ENCODE results near the gene KDM1A. TPM values are rescaled to one million over a fixed set of nuclear protein-coding genes. Genes with fewer than 3 reads are reported as not detected.
A peak's percentile ranks its signal among the peaks of the same experiment; 100 is the strongest.

Gene KDM1A
- 72.1 and 74.4 TPM in 2 replicates for total RNA-seq (2013; cell fraction: nucleolus; rRNA removed)
- total RNA-seq (2014; rRNA removed) (118 and 139 TPM in 2 replicates), total RNA-seq (2014; rRNA removed; fragmentation: Illumina TruSeq; extraction: Trizol) (111 and 117 TPM in 2 replicates), total RNA-seq (2021) (109 and 110 TPM in 2 replicates), polyA plus RNA-seq (2011; rRNA removed) (86.4 and 94.7 TPM in 2 replicates), polyA plus RNA-seq (2014; fragmentation: Illumina TruSeq; extraction: Trizol) (103 and 113 TPM in 2 replicates), polyA plus RNA-seq (2014; fragmentation: Nextera tagmentation; extraction: Ambion mirVana) (10 to 100 TPM; 39.2 to 59.5 TPM), polyA plus RNA-seq (2014; rRNA removed) (99.6 and 108 TPM in 2 replicates), polyA plus RNA-seq (2016; fragmentation: Nextera tagmentation; extraction: Ambion mirVana) (10 to 100 TPM; 75.1 to 90.2 TPM), polyA minus RNA-seq (2011; rRNA and poly(A)+ RNA removed) (114 and 151 TPM in 2 replicates), Bru-seq, nascent RNA (percentile 89 among the genes with signal in this experiment), BruChase-seq, experiment 1, labeled RNA remaining after a 6-hour chase (percentile 86 among the genes with signal in this experiment), BruChase-seq, experiment 2, labeled RNA remaining after a 2-hour chase (percentile 84 among the genes with signal in this experiment)
- polyA plus RNA-seq (2011; ENCODE audit: low read depth), result 39.2 TPM
- polyA plus RNA-seq (2011; cell fraction: cytosol; rRNA removed), result 97.2 and 102 TPM in 2 replicates
- 78.2 and 85.4 TPM in 2 replicates for polyA plus RNA-seq (2011; cell fraction: nucleus; rRNA removed)
- 51.7 and 59.6 TPM in 2 replicates for polyA plus RNA-seq (2012)
- polyA minus RNA-seq (2011; cell fraction: cytosol; rRNA and poly(A)+ RNA removed), result 25.0 and 27.3 TPM in 2 replicates
- polyA minus RNA-seq (2011; cell fraction: nucleus; rRNA and poly(A)+ RNA removed), result 21.6 and 29.2 TPM in 2 replicates
- long read RNA-seq, experiment 1, partial matches to known transcripts, result 6 of 9 reads
- long read RNA-seq, experiment 1, other reads (novel, unspliced or antisense), result 1 of 9 reads
- long read RNA-seq, experiment 2, partial matches to known transcripts, result 49 of 58 reads
- long read RNA-seq, experiment 2, other reads (novel, unspliced or antisense), result 6 of 58 reads

DNA sequence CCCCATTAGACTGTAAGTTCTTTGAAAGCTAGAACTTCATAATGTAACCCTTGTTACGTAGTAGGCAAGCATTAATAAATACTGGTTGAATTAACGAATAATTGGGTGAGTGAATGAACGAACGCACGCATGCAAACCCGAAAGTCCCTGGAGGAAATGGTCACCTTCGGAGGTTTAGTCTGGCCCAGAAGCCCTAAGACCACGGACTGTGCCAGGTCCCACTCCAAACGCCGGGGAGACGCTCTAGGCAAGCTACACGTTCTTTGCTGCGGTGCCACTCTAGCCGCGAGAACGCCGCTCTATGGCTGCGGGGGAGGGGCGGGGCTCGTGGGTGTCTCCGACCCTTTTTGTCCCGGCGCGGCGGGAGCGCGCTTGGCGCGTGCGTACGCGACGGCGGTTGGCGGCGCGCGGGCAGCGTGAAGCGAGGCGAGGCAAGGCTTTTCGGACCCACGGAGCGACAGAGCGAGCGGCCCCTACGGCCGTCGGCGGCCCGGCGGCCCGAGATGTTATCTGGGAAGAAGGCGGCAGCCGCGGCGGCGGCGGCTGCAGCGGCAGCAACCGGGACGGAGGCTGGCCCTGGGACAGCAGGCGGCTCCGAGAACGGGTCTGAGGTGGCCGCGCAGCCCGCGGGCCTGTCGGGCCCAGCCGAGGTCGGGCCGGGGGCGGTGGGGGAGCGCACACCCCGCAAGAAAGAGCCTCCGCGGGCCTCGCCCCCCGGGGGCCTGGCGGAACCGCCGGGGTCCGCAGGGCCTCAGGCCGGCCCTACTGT lies at the start of gene KDM1A:
Gene KDM1A, plus strand, starts transcription at position 375 of the 769 bp plus-strand sequence. Its CDS starts 129 bp downstream, at position 504.
- H4K20me1 ChIP-seq (ENCODE audit: control insufficient read depth, insufficient read depth), result no peaks in the 10 kb centered on the region
- ATAC-seq (peak; percentile 97), FAIRE-seq (peak; percentile 92), DNase-seq (ENCODE audit: low read depth, low spot score) (peak; percentile 90)
- 0 out of 2 replicates have a peak, but pooled peaks cover 3% of the 10 kb centered on the region for H3K4me1 ChIP-seq (ENCODE audit: control insufficient read depth, insufficient read depth, low read length)
- intact Hi-C loops (cut with micrococcal nuclease; ENCODE audit: unreplicated experiment), result no loop called here
- peak within 1 kb of the TSS; percentile 69 for H3K4me3 ChIP-seq
- under 1% methylated on average over 65 of the region's 85 CpGs for WGBS (ENCODE audit: insufficient coverage, insufficient replicate concordance, low lambda C conversion rate, missing lambda C conversion rate)
- in situ Hi-C loops (cut with MboI), result no loop called here
- ChIA-PET CTCF (interaction anchor here (1.1 kb wide), 1 partner anchor 42 kb away, joined by 3 read pairs; no protein-coding TSS in a partner anchor), RAD21 (ENCODE audit: unreplicated experiment) (interaction anchor here (0.7 to 2.9 kb wide), 2 partner anchors 12 to 196 kb away, joined by 3 to 22 read pairs; no protein-coding TSS in a partner anchor), POLR2A (interaction anchor here (0.5 to 1.7 kb wide), 5 partner anchors 10 to 1627 kb away, joined by 3 to 9 read pairs (median 4); partner anchors contain the start of gene HNRNPR), SMC1A (ENCODE audit: uncharacterized antibody, unreplicated experiment) (interaction anchor here (1.1 to 1.9 kb wide), 5 partner anchors 11 to 50 kb away, joined by 3 to 17 read pairs (median 4); no protein-coding TSS in a partner anchor)
- peak within 1 kb of the TSS; percentile 98 for H2AFZ ChIP-seq (ENCODE audit: control insufficient read depth, low read depth, low read length)
- H3K36me3 ChIP-seq (ENCODE audit: control insufficient read depth in 2 of 2, insufficient read depth in 2 of 2, low read length in 1 of 2), result no peaks in the 10 kb centered on the region
- H3K27ac ChIP-seq (ENCODE audit: control insufficient read depth, insufficient read depth), result peak within 1 kb of the TSS; percentile 71
- H3K4me2 ChIP-seq (ENCODE audit: control insufficient read depth, insufficient read depth), result peak within 1 kb of the TSS; percentile 94
- no TSS peak for BruUV-seq (replicated peaks)
- H3K79me2 ChIP-seq (ENCODE audit: control insufficient read depth, insufficient read depth, low read length), result peaks cover 48% of the 10 kb centered on the region
- peak within 1 kb of the TSS; percentile 75 for H3K9ac ChIP-seq (ENCODE audit: control insufficient read depth, insufficient read depth, low read length)
- H3K27me3 ChIP-seq (replicated peaks in 1 of 2; ENCODE audit: control insufficient read depth in 2 of 2, insufficient read depth in 2 of 2, low read length in 1 of 2), result no peaks in the 10 kb centered on the region
- H3K9me3 ChIP-seq (replicated peaks; ENCODE audit: control insufficient read depth, insufficient read depth, low read length), result no peaks in the 10 kb centered on the region; the same call in 1 of the 3 replicates
- peak; percentile 90 for TF ChIP-seq POLR2A (IDR thresholded peaks at IDR 0.05; ENCODE audit: low read depth, low read length)
- TF ChIP-seq, protein P1, sequence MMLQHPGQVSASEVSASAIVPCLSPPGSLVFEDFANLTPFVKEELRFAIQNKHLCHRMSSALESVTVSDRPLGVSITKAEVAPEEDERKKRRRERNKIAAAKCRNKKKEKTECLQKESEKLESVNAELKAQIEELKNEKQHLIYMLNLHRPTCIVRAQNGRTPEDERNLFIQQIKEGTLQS (IDR thresholded peaks at IDR 0.05; ENCODE audit: borderline replicate concordance, extremely low read depth, low read depth, low read length), result no peak
- TF ChIP-seq, protein P2, sequence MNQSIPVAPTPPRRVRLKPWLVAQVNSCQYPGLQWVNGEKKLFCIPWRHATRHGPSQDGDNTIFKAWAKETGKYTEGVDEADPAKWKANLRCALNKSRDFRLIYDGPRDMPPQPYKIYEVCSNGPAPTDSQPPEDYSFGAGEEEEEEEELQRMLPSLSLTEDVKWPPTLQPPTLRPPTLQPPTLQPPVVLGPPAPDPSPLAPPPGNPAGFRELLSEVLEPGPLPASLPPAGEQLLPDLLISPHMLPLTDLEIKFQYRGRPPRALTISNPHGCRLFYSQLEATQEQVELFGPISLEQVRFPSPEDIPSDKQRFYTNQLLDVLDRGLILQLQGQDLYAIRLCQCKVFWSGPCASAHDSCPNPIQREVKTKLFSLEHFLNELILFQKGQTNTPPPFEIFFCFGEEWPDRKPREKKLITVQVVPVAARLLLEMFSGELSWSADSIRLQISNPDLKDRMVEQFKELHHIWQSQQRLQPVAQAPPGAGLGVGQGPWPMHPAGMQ (IDR thresholded peaks at IDR 0.05; ENCODE audit: borderline replicate concordance), result no peak
- TF ChIP-seq SMAD5 (IDR thresholded peaks at IDR 0.05; ENCODE audit: low read depth), result no peak; the same call in 1 of the 2 replicates
- no peak for TF ChIP-seq ZZZ3 (IDR thresholded peaks at IDR 0.05; ENCODE audit: control insufficient read depth, insufficient read length, low read depth)
- TF ChIP-seq RUNX3 (IDR thresholded peaks at IDR 0.05; ENCODE audit: low read length), result peak; percentile 93
- TF ChIP-seq, protein P3, sequence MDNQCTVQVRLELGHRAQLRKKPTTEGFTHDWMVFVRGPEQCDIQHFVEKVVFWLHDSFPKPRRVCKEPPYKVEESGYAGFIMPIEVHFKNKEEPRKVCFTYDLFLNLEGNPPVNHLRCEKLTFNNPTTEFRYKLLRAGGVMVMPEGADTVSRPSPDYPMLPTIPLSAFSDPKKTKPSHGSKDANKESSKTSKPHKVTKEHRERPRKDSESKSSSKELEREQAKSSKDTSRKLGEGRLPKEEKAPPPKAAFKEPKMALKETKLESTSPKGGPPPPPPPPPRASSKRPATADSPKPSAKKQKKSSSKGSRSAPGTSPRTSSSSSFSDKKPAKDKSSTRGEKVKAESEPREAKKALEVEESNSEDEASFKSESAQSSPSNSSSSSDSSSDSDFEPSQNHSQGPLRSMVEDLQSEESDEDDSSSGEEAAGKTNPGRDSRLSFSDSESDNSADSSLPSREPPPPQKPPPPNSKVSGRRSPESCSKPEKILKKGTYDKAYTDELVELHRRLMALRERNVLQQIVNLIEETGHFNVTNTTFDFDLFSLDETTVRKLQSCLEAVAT (IDR thresholded peaks at IDR 0.05), result peak; percentile 77
- TF ChIP-seq TARDBP (IDR thresholded peaks at IDR 0.05; ENCODE audit: borderline replicate concordance), result peak; percentile 83
- TF ChIP-seq SIN3A (IDR thresholded peaks at IDR 0.05; ENCODE audit: low read depth, low read length), result peak; percentile 66; the same call in 1 of the 2 replicates
- TF ChIP-seq NR2F1 (conservative IDR thresholded peaks at IDR 0.05), result peak; percentile 64; the same call in 1 of the 2 replicates
- peak; percentile 82 for TF ChIP-seq NR2C1 (IDR thresholded peaks at IDR 0.05)
- TF ChIP-seq RAD21 (IDR thresholded peaks at IDR 0.05; ENCODE audit: insufficient read depth, low read depth, low read length), result no peak
- peak; percentile 84 for TF ChIP-seq YY1 (IDR thresholded peaks at IDR 0.05; ENCODE audit: low read depth, low read length)
- no peak for TF ChIP-seq FOXK2 (IDR thresholded peaks at IDR 0.05)
- TF ChIP-seq, protein P4, sequence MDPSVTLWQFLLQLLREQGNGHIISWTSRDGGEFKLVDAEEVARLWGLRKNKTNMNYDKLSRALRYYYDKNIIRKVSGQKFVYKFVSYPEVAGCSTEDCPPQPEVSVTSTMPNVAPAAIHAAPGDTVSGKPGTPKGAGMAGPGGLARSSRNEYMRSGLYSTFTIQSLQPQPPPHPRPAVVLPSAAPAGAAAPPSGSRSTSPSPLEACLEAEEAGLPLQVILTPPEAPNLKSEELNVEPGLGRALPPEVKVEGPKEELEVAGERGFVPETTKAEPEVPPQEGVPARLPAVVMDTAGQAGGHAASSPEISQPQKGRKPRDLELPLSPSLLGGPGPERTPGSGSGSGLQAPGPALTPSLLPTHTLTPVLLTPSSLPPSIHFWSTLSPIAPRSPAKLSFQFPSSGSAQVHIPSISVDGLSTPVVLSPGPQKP (IDR thresholded peaks at IDR 0.05; ENCODE audit: low read depth, low read length), result peak; percentile 63

All from GM12878 (cell line).